ENCODE measurements around the gene ELL.

DNA sequence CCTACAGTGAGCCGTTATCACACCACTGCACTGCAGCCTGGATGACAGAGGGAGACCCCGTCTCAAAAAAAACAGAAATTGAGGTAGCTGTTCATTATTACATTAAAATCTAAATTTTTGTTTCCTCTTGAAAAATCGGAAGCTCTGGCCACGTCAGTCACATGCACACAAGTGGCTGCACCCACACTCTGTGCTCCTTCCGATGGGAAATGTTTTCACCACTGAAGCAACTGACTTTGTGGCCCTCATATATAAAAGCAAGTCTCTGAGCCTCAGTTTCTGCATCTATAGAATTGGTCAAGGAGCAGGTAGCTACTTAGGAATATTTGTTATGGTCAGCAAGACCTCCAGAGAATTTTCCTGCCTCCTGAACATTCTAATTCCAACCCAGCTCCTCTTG, 128.9 kb downstream of the ELL start:
- TF ChIP-seq, protein P1, sequence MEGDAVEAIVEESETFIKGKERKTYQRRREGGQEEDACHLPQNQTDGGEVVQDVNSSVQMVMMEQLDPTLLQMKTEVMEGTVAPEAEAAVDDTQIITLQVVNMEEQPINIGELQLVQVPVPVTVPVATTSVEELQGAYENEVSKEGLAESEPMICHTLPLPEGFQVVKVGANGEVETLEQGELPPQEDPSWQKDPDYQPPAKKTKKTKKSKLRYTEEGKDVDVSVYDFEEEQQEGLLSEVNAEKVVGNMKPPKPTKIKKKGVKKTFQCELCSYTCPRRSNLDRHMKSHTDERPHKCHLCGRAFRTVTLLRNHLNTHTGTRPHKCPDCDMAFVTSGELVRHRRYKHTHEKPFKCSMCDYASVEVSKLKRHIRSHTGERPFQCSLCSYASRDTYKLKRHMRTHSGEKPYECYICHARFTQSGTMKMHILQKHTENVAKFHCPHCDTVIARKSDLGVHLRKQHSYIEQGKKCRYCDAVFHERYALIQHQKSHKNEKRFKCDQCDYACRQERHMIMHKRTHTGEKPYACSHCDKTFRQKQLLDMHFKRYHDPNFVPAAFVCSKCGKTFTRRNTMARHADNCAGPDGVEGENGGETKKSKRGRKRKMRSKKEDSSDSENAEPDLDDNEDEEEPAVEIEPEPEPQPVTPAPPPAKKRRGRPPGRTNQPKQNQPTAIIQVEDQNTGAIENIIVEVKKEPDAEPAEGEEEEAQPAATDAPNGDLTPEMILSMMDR (IDR thresholded peaks at IDR 0.05; ENCODE audit: insufficient read depth, low read length): no peak
- no peak for TF ChIP-seq GABPA (IDR thresholded peaks at IDR 0.05; ENCODE audit: low read depth)
- no peak for TF ChIP-seq POLR2AphosphoS5 (IDR thresholded peaks at IDR 0.05; ENCODE audit: low read depth)
- TF ChIP-seq, protein P2, sequence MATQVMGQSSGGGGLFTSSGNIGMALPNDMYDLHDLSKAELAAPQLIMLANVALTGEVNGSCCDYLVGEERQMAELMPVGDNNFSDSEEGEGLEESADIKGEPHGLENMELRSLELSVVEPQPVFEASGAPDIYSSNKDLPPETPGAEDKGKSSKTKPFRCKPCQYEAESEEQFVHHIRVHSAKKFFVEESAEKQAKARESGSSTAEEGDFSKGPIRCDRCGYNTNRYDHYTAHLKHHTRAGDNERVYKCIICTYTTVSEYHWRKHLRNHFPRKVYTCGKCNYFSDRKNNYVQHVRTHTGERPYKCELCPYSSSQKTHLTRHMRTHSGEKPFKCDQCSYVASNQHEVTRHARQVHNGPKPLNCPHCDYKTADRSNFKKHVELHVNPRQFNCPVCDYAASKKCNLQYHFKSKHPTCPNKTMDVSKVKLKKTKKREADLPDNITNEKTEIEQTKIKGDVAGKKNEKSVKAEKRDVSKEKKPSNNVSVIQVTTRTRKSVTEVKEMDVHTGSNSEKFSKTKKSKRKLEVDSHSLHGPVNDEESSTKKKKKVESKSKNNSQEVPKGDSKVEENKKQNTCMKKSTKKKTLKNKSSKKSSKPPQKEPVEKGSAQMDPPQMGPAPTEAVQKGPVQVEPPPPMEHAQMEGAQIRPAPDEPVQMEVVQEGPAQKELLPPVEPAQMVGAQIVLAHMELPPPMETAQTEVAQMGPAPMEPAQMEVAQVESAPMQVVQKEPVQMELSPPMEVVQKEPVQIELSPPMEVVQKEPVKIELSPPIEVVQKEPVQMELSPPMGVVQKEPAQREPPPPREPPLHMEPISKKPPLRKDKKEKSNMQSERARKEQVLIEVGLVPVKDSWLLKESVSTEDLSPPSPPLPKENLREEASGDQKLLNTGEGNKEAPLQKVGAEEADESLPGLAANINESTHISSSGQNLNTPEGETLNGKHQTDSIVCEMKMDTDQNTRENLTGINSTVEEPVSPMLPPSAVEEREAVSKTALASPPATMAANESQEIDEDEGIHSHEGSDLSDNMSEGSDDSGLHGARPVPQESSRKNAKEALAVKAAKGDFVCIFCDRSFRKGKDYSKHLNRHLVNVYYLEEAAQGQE (IDR thresholded peaks at IDR 0.05; ENCODE audit: insufficient replicate concordance, low read depth): no peak
- TF ChIP-seq SPI1 (IDR thresholded peaks at IDR 0.05; ENCODE audit: borderline replicate concordance, low read depth): no peak

All from HL-60 (cell line).